HL-60 (cell line): Measurements from ENCODE around the gene SLC25A51.

Experiments
- DNase-seq, 2 experiments: peaks; one replicate each; pipeline ENCODE4 v3.0.0-alpha.2; 2010 to 2020; ENCODE audit warnings: low read depth in 1 of 2, low spot score in 1 of 2
- H3K27ac ChIP-seq: fragments of 250-450 bp; sonication (Bioruptor Pico); replicated peaks from 2 replicates; pipeline ENCODE4 v1.5.1; 2020; ENCODE audit warnings: mild to moderate bottlenecking, moderate library complexity
- H3K27me3 ChIP-seq: fragments of 250-450 bp; sonication (Bioruptor Pico); 2 replicates; pipeline ENCODE4 v1.5.1; 2021; ENCODE audit warnings: mild to moderate bottlenecking, moderate library complexity; ENCODE audit not compliant: insufficient read depth, poor library complexity, severe bottlenecking
- H3K4me3 ChIP-seq: replicated peaks from 2 replicates; pipeline ENCODE4 v1.5.1; 2011; ENCODE audit warnings: mild to moderate bottlenecking, control low read depth, low read length; ENCODE audit not compliant: insufficient read depth
- GABPA ChIP-seq: IDR thresholded peaks from 2 replicates; pipeline ENCODE4 v1.6.1; 2012; ENCODE audit warnings: low read depth
- POLR2AphosphoS5 ChIP-seq: IDR thresholded peaks from 2 replicates; pipeline ENCODE4 v1.6.1; 2012; ENCODE audit warnings: low read depth
- REST ChIP-seq: IDR thresholded peaks from 2 replicates; pipeline ENCODE4 v1.6.1; 2012; ENCODE audit warnings: low read depth; ENCODE audit not compliant: insufficient replicate concordance
- SPI1 ChIP-seq: IDR thresholded peaks from 2 replicates; pipeline ENCODE4 v1.6.1; 2012; ENCODE audit warnings: low read depth, mild to moderate bottlenecking, borderline replicate concordance
- TF ChIP-seq, protein P1 (sequence below): IDR thresholded peaks from one replicate; pipeline ENCODE4 v1.5.1; 2011; ENCODE audit warnings: low read length, control low read depth, inconsistent platforms; ENCODE audit not compliant: insufficient read depth

SLC25A51 gene

DNA sequence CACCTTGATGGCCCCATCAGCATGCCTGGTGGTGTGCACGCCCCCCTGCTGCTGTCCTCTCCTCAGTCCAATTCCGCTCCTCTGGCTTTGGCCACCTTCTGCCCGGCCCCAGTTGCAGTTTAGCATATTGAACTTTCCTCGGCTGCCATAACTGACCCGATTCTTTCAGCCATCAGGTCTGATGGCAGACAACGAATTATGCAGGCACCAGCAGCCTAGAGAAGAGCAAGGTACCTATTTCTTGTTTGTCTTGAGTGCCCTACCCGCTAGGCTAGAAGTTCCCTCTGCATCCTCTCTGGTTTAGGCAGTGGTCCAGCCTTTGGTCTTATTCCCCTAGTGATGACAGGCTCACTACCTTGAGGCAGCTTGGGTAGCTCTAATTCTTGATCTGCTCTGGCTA, 43.0 kb upstream of the SLC25A51 start:
- no peak for DNase-seq
- Histone ChIP-seq H3K4me3 (no peak overlapping the region), H3K27me3 (no peaks in the 10 kb centered on the region), H3K27ac (no peak overlapping the region)
- TF ChIP-seq, protein P1, sequence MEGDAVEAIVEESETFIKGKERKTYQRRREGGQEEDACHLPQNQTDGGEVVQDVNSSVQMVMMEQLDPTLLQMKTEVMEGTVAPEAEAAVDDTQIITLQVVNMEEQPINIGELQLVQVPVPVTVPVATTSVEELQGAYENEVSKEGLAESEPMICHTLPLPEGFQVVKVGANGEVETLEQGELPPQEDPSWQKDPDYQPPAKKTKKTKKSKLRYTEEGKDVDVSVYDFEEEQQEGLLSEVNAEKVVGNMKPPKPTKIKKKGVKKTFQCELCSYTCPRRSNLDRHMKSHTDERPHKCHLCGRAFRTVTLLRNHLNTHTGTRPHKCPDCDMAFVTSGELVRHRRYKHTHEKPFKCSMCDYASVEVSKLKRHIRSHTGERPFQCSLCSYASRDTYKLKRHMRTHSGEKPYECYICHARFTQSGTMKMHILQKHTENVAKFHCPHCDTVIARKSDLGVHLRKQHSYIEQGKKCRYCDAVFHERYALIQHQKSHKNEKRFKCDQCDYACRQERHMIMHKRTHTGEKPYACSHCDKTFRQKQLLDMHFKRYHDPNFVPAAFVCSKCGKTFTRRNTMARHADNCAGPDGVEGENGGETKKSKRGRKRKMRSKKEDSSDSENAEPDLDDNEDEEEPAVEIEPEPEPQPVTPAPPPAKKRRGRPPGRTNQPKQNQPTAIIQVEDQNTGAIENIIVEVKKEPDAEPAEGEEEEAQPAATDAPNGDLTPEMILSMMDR: no peak
- TF ChIP-seq SPI1 (no peak), REST (no peak), POLR2AphosphoS5 (no peak), GABPA (no peak)

DNA sequence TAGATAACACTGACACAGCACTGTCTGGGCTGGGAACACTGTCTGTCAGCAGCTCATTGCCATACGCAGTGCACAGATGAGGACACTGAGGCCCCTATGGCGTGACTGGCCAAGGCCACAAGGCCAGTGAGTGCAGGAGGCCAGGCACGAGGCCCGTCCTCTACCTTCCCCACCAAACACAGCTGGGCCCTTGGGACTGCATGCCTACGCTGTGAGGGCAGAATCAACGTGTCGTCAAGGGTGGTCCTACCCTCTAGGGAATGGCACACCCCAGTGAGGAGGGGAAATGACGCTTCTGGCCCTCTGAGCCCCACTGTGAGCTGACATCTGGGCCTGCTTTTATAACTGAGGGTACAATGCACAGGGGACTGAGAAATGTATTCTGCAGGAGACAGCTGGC, 42.1 kb upstream of the SLC25A51 start:
- no peak for TF ChIP-seq SPI1
- TF ChIP-seq REST: no peak
- TF ChIP-seq GABPA: no peak
- TF ChIP-seq, protein P1: no peak
- no peak for TF ChIP-seq POLR2AphosphoS5
- no peak overlapping the region for H3K27ac ChIP-seq
- H3K4me3 ChIP-seq: no peak overlapping the region
- DNase-seq: no peak
- no peaks in the 10 kb centered on the region for H3K27me3 ChIP-seq

GRCh38 chr9:37944671-37945481, 40.9 kb upstream of the SLC25A51 start:
- Histone ChIP-seq H3K27ac (no peak overlapping the region), H3K27me3 (no peaks in the 10 kb centered on the region), H3K4me3 (no peak overlapping the region)
- DNase-seq: no peak
- TF ChIP-seq GABPA (no peak), SPI1 (no peak), POLR2AphosphoS5 (no peak), REST (no peak)
- TF ChIP-seq, protein P1: no peak
